ENCODE measurements around the gene ZBTB37.

ZBTB37 gene

GRCh38 chr1:173948594-173948993, 80.4 kb downstream of the ZBTB37 start:
- H4K20me1 ChIP-seq (ENCODE audit: control insufficient read depth, insufficient read depth, low read depth, low read length): no peaks in the 10 kb centered on the region
- no peak overlapping the region for H3K4me2 ChIP-seq (ENCODE audit: low read length)
- H3K27me3 ChIP-seq (ENCODE audit: control insufficient read depth, low read length): no peaks in the 10 kb centered on the region
- peaks cover 79% of the 10 kb centered on the region for H3K36me3 ChIP-seq (ENCODE audit: control insufficient read depth, low read length)
- no peaks in the 10 kb centered on the region for H3K4me1 ChIP-seq (ENCODE audit: control insufficient read depth, low read length)
- no peaks in the 10 kb centered on the region for H3K79me2 ChIP-seq (ENCODE audit: control insufficient read depth, low read length)
- no peak overlapping the region for H3K4me3 ChIP-seq (ENCODE audit: low read length)
- no peaks in the 10 kb centered on the region for H3K9me3 ChIP-seq (ENCODE audit: control insufficient read depth, insufficient read depth, low read length)
- H3F3A ChIP-seq (ENCODE audit: control insufficient read depth, insufficient read depth): no peaks in the 10 kb centered on the region
- no peaks in the 10 kb centered on the region for H3K9me2 ChIP-seq (replicated peaks; ENCODE audit: control insufficient read depth, low read length)
- TF ChIP-seq, protein P1, sequence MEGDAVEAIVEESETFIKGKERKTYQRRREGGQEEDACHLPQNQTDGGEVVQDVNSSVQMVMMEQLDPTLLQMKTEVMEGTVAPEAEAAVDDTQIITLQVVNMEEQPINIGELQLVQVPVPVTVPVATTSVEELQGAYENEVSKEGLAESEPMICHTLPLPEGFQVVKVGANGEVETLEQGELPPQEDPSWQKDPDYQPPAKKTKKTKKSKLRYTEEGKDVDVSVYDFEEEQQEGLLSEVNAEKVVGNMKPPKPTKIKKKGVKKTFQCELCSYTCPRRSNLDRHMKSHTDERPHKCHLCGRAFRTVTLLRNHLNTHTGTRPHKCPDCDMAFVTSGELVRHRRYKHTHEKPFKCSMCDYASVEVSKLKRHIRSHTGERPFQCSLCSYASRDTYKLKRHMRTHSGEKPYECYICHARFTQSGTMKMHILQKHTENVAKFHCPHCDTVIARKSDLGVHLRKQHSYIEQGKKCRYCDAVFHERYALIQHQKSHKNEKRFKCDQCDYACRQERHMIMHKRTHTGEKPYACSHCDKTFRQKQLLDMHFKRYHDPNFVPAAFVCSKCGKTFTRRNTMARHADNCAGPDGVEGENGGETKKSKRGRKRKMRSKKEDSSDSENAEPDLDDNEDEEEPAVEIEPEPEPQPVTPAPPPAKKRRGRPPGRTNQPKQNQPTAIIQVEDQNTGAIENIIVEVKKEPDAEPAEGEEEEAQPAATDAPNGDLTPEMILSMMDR (IDR thresholded peaks at IDR 0.05; ENCODE audit: low read depth, low read length, poor library complexity, severe bottlenecking): no peak
- TF ChIP-seq EZH2phosphoT487 (IDR thresholded peaks at IDR 0.05; ENCODE audit: borderline replicate concordance, low read length): no peak
- H3K27ac ChIP-seq (ENCODE audit: low read depth, low read length): no peak overlapping the region
